SK-N-SH (cell line): ENCODE data around the gene KIF1C.

Source experiments
- CTCF ChIP-seq: fragments of 200-600 bp; sonication (generic); IDR thresholded peaks from 2 replicates; pipeline ENCODE4 v1.6.1; 2017; ENCODE audit warnings: antibody characterized with exemption, mild to moderate bottlenecking, moderate library complexity
- EP300 ChIP-seq, 2 experiments: IDR thresholded peaks; 2 replicates each; pipeline versions ENCODE4 v1.4.0 to v1.6.1; 2012; ENCODE audit warnings: borderline replicate concordance in 1 of 2, low read depth in 1 of 2, low read length in 1 of 2
- EZH2phosphoT487 ChIP-seq: fragments of 200-600 bp; sonication (generic); IDR thresholded peaks from 2 replicates; pipeline ENCODE4 v1.6.1; 2017; ENCODE audit warnings: low read depth, mixed run types, mild to moderate bottlenecking, antibody characterized with exemption, moderate library complexity, borderline replicate concordance
- GABPA ChIP-seq: IDR thresholded peaks from 2 replicates; pipeline ENCODE4 v1.4.0; 2012; ENCODE audit warnings: low read depth, mild to moderate bottlenecking
- GATA2 ChIP-seq: sonication (generic); formaldehyde crosslinking; IDR thresholded peaks from 2 replicates; pipeline ENCODE4 v1.5.0; 2020; ENCODE audit warnings: mild to moderate bottlenecking, missing genetic modification reagents
- JUND ChIP-seq: IDR thresholded peaks from 2 replicates; pipeline ENCODE4 v1.4.0; 2012
- MEF2A ChIP-seq: IDR thresholded peaks from 2 replicates; pipeline ENCODE4 v1.4.0; 2012; ENCODE audit warnings: low read depth, borderline replicate concordance
- NRF1 ChIP-seq: IDR thresholded peaks from 2 replicates; pipeline ENCODE4 v1.6.1; 2012; ENCODE audit warnings: low read depth, mild to moderate bottlenecking, low read length
- PBX3 ChIP-seq: IDR thresholded peaks from 2 replicates; pipeline ENCODE4; 2012
- POLR2AphosphoS5 ChIP-seq: IDR thresholded peaks from 2 replicates; pipeline ENCODE4 v1.6.1; 2012; ENCODE audit warnings: low read depth, low read length
- RFX5 ChIP-seq: IDR thresholded peaks from 2 replicates; pipeline ENCODE4 v1.6.1; 2012; ENCODE audit warnings: mild to moderate bottlenecking, improper control_type of control experiment, low read length
- SMC3 ChIP-seq: IDR thresholded peaks from 2 replicates; pipeline ENCODE4 v1.6.1; 2012; ENCODE audit warnings: low read depth, low read length, improper control_type of control experiment
- TAF1 ChIP-seq: IDR thresholded peaks from 2 replicates; pipeline ENCODE4 v1.6.1; 2012; ENCODE audit warnings: low read depth, mild to moderate bottlenecking, low read length, moderate library complexity, borderline replicate concordance
- TCF12 ChIP-seq: IDR thresholded peaks from 2 replicates; pipeline ENCODE4 v1.4.0; 2012

DNA sequence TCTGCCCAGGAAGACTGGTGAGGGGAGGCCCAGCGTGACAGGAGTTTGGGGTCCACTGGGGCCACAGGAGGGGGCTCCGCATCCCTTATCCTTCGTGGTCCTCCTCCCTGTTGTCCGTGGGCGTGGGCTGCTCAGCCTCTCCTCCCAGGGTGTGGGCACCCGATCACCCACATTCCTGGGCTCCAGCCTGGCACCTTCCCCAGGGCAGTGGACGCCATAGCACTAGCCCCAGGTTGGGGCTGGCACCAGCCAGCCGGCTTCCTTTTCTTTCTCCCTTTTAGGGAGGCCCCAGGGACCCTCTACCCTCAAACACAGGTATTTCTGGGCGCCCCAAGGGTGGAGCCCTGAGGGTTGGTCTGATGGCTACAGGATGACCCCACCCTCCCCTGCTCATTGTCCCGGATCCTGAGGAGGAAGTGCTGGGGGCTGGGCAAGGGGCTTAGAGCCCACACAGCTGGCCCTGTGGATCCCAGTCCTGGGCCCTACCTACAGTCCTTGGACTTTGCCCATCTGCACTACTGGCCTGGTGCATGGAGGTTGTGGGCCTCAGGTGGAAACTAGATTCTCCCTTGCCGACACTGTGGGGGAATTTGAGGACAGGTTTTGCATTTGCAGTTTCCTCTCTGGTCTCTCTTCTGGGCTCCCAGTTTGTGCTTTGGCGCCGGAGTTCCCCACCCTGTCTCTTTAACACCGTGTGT is 1.1 kb downstream of the KIF1C start:
- no peak for TF ChIP-seq EZH2phosphoT487
- TF ChIP-seq CTCF, result no peak
- TF ChIP-seq PBX3, result no peak
- no peak for TF ChIP-seq MEF2A
- TF ChIP-seq TAF1, result no peak
- no peak for TF ChIP-seq JUND
- TF ChIP-seq GABPA, result no peak
- no peak for TF ChIP-seq EP300 (IDR thresholded peaks at IDR 0.05; ENCODE audit: borderline replicate concordance in 1 of 2, low read depth in 1 of 2, low read length in 1 of 2)
- TF ChIP-seq TCF12, result no peak
- TF ChIP-seq RFX5, result no peak
- TF ChIP-seq SMC3, result no peak
- TF ChIP-seq NRF1, result no peak
- TF ChIP-seq GATA2 (CRISPR knock-in tag), result no peak
- TF ChIP-seq POLR2AphosphoS5, result no peak
